OCI-LY3 (cell line): Measurements from ENCODE around the gene ADAMTS6.

Experiments used
- H2AFZ ChIP-seq: fragments of 200-600, 300-600 bp; shearing (Covaris generic); 2 replicates; pipeline ENCODE4 v1.6.0; 2014; ENCODE audit warnings: antibody characterized with exemption, low read depth, low read length
- H3K27ac ChIP-seq: fragments of 200-600, 300-600 bp; sonication (generic); 2 replicates; pipeline ENCODE4 v1.5.1; 2014; ENCODE audit warnings: mild to moderate bottlenecking, low read length, moderate library complexity, mixed read lengths
- H3K27me3 ChIP-seq: fragments of 200-600, 300-600 bp; sonication (generic); 2 replicates; pipeline ENCODE4 v1.6.1; 2014; ENCODE audit warnings: low read depth, low read length, mixed read lengths
- H3K36me3 ChIP-seq: fragments of 200-600, 300-600 bp; sonication (generic); replicated peaks from 2 replicates; pipeline ENCODE3; 2014; ENCODE audit warnings: low read depth, low read length, mixed read lengths
- H3K4me1 ChIP-seq: fragments of 300-600, 200-600 bp; sonication (generic); 2 replicates; pipeline ENCODE4 v1.6.1; 2014; ENCODE audit warnings: low read length, mixed read lengths
- H3K4me2 ChIP-seq: fragments of 200-600, 300-600 bp; sonication (generic); 2 replicates; pipeline ENCODE4 v1.6.1; 2014; ENCODE audit warnings: low read length, mixed read lengths
- H3K4me3 ChIP-seq: fragments of 300-600, 200-600 bp; sonication (generic); 2 replicates; pipeline ENCODE4 v1.5.1; 2014; ENCODE audit warnings: antibody characterized with exemption, mild to moderate bottlenecking, low read length, moderate library complexity
- H3K79me2 ChIP-seq: fragments of 300-600, 200-600 bp; shearing (Covaris generic); 2 replicates; pipeline ENCODE4 v1.6.1; 2014; ENCODE audit warnings: mild to moderate bottlenecking, low read length, mixed read lengths
- H3K9ac ChIP-seq: fragments of 300-600, 200-600 bp; shearing (Covaris generic); 2 replicates; pipeline ENCODE4 v1.6.0; 2014; ENCODE audit warnings: mild to moderate bottlenecking, low read length, moderate library complexity
- H3K9me3 ChIP-seq: fragments of 200-600, 300-600 bp; shearing (Covaris generic); 2 replicates; pipeline ENCODE4 v1.6.1; 2014; ENCODE audit warnings: low read length, mixed read lengths; ENCODE audit not compliant: insufficient read depth
- H4K20me1 ChIP-seq: fragments of 200-600, 300-600 bp; sonication (generic); 2 replicates; pipeline ENCODE4 v1.6.1; 2016; ENCODE audit warnings: low read length, mixed read lengths; ENCODE audit not compliant: insufficient read depth
- CTCF ChIP-seq: fragments of 200-600, 300-600 bp; sonication (generic); IDR thresholded peaks from 2 replicates; pipeline ENCODE4 v1.5.1; 2014; ENCODE audit warnings: antibody characterized with exemption, low read length, low read depth
- EZH2phosphoT487 ChIP-seq: fragments of 200-600 bp; shearing (Covaris generic); IDR thresholded peaks from 2 replicates; pipeline ENCODE4 v1.6.1; 2018; ENCODE audit warnings: antibody characterized with exemption, mixed run types, low read depth

ADAMTS6 gene

DNA sequence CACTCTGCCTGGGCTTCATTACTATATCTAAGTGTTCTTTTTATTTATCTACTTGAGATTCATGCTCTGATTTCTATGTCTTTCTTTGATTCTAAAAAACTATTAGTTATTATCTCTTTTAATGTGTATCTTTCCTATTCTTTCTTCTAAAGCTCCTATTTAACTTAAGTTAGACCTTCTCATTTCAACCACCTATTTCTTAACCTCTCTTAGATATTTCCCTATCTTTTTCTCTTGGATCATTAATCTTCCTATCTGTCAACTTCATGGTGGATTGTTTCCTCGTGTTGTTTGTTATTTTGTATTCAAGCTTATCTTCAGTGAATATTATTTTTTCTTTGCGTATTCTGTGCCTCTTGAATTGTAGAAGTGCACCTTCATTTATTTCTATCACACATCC lies 202.1 kb downstream of the ADAMTS6 start:
- H3K4me1 ChIP-seq, result no peaks in the 10 kb centered on the region
- H3K9me3 ChIP-seq, result no peaks in the 10 kb centered on the region
- H3K79me2 ChIP-seq, result no peaks in the 10 kb centered on the region
- no peaks in the 10 kb centered on the region for H3K27me3 ChIP-seq
- no peaks in the 10 kb centered on the region for H4K20me1 ChIP-seq
- H3K9ac ChIP-seq, result no peak overlapping the region
- no peak overlapping the region for H3K27ac ChIP-seq
- H2AFZ ChIP-seq, result no peak overlapping the region
- H3K4me3 ChIP-seq, result no peak overlapping the region
- no peak overlapping the region for H3K4me2 ChIP-seq
- no peaks in the 10 kb centered on the region for H3K36me3 ChIP-seq
- no peak for TF ChIP-seq CTCF
- no peak for TF ChIP-seq EZH2phosphoT487

- Histone ChIP-seq H3K27ac (no peak overlapping the region), H3K36me3 (no peaks in the 10 kb centered on the region), H3K4me1 (no peaks in the 10 kb centered on the region), H2AFZ (no peak overlapping the region), H3K4me3 (no peak overlapping the region), H3K9ac (no peak overlapping the region), H4K20me1 (no peaks in the 10 kb centered on the region), H3K4me2 (no peak overlapping the region), H3K9me3 (no peaks in the 10 kb centered on the region), H3K79me2 (no peaks in the 10 kb centered on the region), H3K27me3 (no peaks in the 10 kb centered on the region)
- TF ChIP-seq EZH2phosphoT487, result no peak
- no peak for TF ChIP-seq CTCF
These were observed 205.4 kb downstream of the ADAMTS6 start for GRCh38 chr5:65276178-65276890.

DNA sequence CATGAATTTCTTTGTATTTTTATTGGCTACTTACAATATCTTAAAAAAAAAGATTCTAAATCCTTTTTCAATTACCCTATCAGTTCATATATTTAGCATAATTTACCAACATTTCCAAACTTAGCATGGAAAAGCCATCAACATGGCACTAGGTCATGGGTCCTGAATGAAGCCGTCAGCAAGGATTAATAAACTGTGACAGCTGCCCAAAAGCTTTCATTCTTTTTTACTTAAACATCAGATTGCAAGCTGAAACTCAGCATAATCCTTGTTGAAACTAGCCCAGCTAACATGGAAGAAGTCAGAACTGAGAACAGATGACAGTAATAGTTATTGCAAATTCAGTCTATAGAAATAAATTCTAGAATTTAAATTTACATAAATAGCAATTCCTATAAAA lies 209.8 kb downstream of the ADAMTS6 start:
- no peaks in the 10 kb centered on the region for H3K36me3 ChIP-seq
- no peaks in the 10 kb centered on the region for H3K4me1 ChIP-seq
- H3K27ac ChIP-seq, result no peak overlapping the region

GRCh38 chr5:65268525-65268924 lies 213.2 kb downstream of the ADAMTS6 start:
- Histone ChIP-seq H3K9ac (no peak overlapping the region), H4K20me1 (no peaks in the 10 kb centered on the region), H3K27me3 (no peaks in the 10 kb centered on the region), H3K9me3 (no peaks in the 10 kb centered on the region), H3K4me1 (no peaks in the 10 kb centered on the region), H3K4me2 (no peak overlapping the region), H3K4me3 (no peak overlapping the region), H3K36me3 (no peaks in the 10 kb centered on the region), H3K27ac (no peak overlapping the region), H3K79me2 (no peaks in the 10 kb centered on the region), H2AFZ (no peak overlapping the region)
- TF ChIP-seq CTCF (no peak), EZH2phosphoT487 (no peak)

More for the DNA sequence above, 209.8 kb downstream of the ADAMTS6 start:
- Histone ChIP-seq H3K79me2 (no peaks in the 10 kb centered on the region), H3K9me3 (no peaks in the 10 kb centered on the region), H3K9ac (no peak overlapping the region), H3K27me3 (no peaks in the 10 kb centered on the region), H3K4me2 (no peak overlapping the region), H4K20me1 (no peaks in the 10 kb centered on the region), H3K4me3 (no peak overlapping the region), H2AFZ (no peak overlapping the region)
- TF ChIP-seq EZH2phosphoT487 (no peak), CTCF (no peak)
